GM19193 (cell line): ENCODE results near the gene OR8A1.

ENCODE experiments used
- POLR2A ChIP-seq: IDR thresholded peaks from 4 replicates; pipeline ENCODE4 v1.6.1; 2011; ENCODE audit not compliant: insufficient read depth, insufficient read length; ENCODE audit errors: extremely low read depth

Gene OR8A1

DNA sequence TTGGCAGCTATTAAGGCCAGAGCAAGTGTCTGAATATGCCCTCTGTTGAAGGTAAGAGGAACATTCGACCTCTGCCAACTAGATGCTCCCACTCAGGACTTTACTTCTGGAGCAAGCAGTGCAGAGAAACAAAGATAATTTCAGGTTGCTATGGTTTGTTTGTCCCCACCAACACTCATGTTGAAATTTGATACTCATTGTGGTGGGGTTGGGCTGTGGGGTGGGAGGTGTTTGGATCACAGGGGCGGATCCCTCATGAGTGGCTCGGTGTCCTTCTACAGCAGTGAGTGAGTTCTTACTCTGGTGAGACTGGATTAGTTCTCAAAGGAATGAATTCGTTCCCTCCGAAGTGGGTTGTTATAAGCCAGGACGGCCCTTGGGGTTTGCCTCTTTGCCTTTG is 12.0 kb downstream of the OR8A1 start:
- no peak for TF ChIP-seq POLR2A

DNA sequence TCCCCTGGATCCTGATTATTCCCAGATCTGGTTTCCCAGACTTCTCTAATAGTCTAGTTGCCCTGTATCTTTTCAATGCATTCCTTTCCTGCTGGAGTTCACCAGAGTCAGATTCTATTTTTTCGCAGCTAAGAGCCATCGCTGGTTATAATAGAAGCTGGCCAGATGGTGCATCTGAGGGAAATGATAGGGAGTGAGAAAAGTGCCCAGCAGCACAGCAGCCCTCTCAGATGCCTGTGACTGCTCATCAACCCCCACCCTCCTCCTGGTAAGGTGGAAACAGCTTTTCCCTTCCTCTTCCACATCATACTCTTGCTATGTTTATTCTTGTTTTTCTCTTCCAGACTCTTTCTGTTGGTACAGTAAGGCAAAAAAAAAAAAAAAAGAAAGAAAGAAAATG is 12.8 kb downstream of the OR8A1 start:
- TF ChIP-seq POLR2A, result no peak

DNA sequence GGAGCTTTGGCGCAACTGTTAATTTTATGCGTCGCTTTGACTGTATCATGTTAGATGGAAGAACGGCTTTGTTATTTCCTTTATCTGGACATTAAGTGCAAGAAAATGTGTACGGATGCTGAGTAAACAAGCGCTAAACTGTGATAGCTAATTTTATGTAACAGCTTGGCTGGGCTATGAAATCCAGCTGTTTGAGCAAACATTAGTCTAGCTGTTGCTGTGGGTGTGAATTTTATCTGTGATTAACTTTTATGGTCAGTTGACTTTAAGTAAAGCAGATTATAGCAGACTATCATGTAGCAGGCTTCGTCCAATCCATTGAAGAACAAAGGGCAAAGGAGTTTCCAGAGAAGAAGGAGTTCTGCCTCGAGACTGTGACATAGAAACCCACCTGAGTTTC is 14.0 kb downstream of the OR8A1 start:
- TF ChIP-seq POLR2A, result no peak

DNA sequence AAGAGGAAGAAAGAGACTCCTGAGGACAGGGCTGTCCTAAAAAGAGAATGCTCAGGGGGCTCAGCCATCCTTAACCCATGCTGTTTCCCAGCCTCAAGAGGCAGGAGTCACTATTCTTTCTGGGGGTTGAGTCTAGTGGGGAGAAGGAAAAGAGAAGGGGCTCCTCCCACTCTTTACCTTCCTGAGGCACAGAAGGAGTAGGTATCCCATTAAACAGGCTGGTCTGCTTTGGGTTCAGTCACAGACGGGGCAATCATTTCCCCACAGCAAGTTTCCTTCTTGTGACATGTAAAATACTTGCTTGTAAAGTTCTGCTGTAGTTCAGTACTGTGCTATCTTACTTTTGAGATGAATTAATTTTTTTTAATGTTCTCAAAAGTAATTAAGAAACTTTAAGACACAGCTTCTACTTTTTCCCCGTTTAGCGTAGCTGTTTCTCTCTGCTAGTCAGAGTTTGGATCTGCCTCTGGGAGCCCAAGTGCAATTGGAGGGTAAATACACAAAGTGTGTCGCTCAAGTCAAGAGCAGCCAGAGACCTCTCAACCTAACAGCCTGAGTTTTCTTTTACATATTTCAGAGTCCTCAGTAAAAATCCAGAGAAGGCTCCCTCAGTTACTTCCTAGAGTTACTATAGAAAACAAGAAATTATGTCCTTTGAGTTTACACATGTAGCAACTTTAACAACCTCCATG is 15.0 kb downstream of the OR8A1 start:
- no peak for TF ChIP-seq POLR2A

DNA sequence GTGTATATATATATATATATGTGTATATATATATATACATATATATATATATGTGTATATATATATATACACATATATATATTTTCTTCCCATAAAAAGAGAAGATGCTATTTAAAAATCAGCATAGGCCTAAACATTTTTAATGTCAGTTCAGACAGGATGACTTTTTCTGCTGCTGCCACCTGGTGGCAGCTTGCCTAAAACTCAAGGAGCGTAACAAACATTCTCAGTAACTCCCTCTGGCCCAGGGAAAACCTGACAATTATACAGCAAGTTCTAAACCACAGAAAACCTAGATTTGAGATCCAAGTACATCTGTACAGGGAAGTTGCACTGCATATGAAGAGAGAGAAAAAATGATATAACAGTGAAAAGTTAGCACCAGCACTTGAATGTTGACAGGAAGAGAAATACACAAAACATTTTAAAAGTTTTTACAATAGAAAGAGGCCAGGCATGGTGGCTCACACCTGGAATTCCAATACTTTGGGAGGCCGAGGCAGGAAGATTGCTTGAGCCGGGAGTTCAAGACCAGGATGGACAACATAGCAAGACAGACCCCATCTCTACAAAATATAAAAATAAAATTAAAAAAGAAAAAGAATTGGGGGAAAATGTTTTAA is 16.6 kb downstream of the OR8A1 start:
- TF ChIP-seq POLR2A, result no peak

DNA sequence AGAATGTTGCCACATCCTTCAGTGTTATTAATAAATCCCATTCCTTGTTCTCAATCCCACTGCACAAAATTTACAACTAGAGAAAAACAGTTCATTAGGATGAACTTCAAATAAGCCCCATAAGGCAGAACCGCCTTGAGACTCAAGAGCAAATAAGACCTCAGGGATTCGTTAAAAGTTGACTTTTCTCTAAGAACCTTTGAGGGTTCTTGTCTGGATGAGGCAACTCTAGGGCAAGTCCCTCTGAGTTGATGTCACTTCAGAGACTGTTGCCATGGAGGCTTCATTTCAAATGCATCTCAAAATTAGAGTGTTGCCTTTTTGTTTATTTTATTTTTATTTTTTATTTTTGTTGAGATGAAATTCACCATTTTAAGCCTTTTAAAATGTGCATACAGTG is 21.6 kb downstream of the OR8A1 start:
- TF ChIP-seq POLR2A, result no peak

DNA sequence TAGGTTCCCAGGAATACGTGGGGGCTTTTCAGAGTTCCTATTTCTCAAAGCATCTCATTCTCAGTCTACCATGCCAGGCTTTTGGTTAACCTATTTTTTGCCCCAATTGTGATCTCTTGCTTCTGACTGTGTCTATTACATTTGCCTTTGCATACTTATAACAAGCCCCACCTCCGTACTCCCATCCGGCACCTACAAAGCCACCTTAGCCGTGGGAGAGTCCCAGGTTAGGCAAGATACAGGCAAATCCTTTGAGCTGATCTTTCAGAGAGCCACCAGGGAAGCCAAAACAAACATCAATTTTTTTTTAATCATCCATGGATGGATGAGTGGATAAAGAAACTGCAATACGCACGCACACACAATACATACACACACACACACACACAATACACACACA is 22.8 kb downstream of the OR8A1 start:
- TF ChIP-seq POLR2A, result no peak

DNA sequence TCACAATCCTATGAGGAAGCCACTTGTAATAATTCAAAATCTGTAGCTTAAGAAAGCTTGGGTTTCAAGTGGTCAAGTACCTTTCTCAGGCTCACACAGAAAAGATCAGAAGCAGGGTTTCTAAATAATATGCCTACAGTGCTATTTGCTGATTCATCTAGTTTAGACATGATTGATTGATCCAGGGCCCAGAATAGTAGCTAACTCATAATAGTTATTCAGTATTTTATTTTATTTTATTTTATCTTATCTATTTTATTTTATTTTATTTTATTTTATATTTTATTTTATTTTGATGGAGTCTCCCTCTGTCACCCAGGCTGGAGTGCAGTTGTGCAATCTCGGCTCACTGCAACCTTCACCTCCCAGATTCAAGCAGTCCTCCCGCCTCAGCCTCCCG is 25.5 kb downstream of the OR8A1 start:
- TF ChIP-seq POLR2A, result no peak

DNA sequence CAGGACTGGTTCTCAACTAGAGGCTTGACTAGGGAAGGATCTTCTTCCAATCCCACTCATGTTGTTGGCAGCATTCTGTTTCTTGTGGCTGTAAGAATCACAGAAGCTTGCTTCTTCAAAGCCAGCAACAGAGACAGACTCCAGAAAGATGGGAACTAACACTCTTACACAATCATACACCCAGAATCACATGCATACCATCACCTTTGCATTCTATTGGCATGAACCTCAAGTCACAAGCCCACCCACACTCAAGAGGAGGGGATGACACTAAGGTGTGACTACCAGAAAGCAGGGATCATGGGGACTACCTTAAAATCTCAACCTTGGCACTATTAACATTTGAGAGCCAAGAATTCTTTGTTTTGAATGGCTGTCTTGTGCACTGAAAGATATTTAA is 27.8 kb downstream of the OR8A1 start:
- TF ChIP-seq POLR2A, result no peak

DNA sequence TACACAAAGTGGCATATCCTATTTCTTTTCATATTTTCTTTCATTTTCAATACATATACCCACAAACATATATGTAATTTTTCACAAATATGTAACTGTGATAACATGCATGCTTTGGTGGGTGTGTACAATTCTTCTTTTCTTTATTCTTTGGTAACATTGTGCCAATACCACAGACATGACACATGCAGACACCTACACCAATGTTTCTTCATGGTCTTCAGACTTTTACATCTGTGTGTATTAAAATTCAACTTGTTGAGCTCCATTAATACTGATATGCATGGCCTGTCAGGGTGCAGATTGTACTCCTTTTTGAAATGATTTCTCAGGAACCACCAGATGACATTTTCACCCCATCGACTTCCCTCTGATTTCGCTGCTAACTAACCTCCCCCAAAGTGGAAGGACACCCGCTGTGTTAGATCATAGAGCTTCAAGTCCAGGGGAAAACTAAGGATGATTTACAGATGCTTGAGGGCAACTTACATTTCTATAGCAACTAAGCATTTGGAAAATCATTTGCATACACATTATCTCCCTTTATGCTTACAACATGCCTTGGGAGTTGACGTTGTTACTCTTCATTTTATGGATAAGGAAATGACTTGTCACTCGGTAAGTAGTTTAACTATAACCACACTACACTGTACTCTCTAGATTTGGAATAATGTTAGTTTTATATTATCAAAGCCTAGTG is 31.0 kb downstream of the OR8A1 start:
- TF ChIP-seq POLR2A, result no peak

DNA sequence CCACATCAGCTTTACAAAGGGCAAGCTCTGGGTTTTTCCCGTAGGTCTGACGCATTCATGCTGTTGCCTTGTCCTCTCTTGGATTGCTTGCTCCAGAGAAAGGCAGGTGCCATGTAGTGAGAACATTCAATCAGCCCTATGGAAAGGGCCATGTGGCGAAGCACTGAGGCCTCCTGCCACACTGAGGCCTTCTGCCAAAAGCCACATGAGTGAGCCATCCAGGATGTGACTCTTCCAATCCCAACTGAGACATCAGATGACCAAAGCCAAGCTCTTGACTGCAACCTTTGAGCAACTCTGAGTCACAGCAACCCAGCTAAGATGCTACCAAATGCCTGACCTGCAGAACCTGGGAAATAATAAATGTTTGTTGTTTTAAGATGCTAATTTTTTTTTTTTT is 32.4 kb downstream of the OR8A1 start:
- no peak for TF ChIP-seq POLR2A

DNA sequence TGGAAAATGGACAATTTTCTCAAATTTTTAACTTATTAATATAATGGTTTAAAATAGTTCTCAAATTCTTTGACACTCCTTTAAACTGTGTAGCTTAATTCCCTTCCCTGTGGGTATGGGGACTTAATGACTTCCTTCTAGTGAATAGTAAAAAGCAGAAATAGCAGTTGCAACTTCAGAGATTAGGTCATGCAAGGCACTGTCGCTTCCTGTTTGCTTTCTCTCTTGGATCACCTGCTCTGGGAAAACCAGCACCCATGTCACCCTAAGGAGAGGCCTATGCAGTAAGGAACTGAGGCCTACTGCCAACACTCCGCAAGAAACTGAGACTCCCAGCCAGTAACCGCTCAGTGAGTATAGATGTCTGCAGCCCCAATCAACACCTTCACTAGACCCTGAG is 35.9 kb downstream of the OR8A1 start:
- TF ChIP-seq POLR2A, result no peak

DNA sequence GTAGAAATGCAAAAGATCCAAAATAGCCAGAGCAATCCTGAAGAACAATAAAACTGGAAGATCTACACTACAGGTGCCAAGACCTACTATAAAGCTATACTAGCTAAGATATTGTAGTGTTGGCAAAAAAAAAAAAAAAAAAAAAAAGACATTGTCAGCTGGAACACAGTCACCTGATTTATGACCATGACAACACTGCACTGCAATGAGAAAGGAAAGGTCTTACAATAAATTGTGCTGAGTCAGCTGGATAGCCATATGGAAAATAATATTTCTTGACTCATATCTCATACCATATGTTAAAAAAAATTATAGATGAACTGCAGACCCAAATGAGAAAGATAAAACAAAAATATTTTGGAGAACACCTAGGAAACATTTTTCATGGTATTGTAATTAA is 38.4 kb downstream of the OR8A1 start:
- TF ChIP-seq POLR2A, result no peak

DNA sequence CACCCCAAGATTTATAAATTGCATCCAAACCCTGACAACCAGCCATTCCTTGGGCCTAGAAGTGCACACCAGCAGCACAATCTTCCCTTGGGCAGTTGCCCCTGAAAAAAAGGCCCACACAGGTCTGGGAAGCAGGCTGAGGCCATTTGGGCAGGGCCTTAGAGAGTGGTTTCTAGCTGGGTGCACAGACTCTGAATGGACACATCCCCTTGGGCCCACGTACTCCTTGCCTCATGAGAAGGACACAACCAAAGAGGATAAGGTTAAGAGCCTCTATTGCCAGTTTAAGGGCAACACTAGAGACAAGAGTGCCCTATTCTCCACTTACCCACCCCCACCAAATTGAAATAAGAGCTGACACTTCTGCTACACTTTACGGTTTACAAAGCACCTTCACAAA is 40.5 kb downstream of the OR8A1 start:
- no peak for TF ChIP-seq POLR2A

DNA sequence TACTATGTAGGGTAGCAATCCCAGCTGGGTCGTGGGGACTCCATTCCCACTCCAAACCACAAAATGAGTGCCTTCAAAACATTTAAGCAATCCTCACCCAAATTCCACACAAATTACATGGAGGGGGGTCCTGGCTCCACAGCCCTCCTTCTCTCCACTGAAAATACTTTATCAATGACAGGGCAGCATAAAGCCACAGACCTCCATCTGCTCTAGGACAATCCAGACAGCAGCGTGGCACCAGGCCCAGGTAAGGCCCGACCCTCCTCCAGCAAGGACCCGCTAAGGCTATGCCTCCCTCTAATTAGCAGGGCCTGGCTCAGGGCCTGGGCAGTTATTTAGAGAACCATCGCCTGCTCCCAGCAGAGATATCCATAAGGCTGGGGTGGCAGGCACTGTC is 41.3 kb downstream of the OR8A1 start, which contains the start of gene PANX3:
Gene PANX3, plus strand, starts transcription at position 365 of the 400 bp plus-strand sequence. CDS start 129 bp downstream, outside the sequence.
- TF ChIP-seq POLR2A, result no peak

DNA sequence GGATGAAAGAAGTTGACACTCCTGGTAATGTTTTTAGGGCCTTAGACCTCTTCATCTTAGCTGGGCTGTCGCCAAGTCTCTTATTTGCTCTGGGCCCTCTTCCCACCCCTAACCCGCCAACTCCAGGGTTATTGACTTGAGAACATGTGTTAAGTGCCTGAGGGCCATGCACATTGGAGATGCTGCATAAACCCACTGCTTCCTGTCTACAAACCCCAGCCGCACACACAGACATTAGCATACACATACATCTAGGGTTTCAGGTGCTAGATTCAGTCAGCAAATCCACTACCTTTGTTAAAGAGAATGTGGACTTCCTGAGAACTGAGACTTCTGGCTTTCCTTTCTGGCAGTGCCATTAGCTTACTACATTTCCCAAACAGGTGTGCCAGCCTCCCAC is 42.2 kb downstream of the OR8A1 start:
- no peak for TF ChIP-seq POLR2A
